KMS-11 (cell line): ENCODE data around the gene CSNK2A1.
"Not testable (repeated sequence)": the region's sequence is repeated elsewhere in the genome, so short reads cannot be mapped to it uniquely, and the experiment has no call there.

Experiments used
- H2AFZ ChIP-seq: fragments of 200-600 bp; sonication (generic); 2 replicates; pipeline ENCODE4 v1.6.1; 2016; ENCODE audit warnings: antibody characterized with exemption, mixed run types, low read depth
- H3K27ac ChIP-seq: fragments of 200-600 bp; sonication (generic); 2 replicates; pipeline ENCODE4 v1.6.1; 2016; ENCODE audit warnings: mild to moderate bottlenecking, mixed run types
- H3K27me3 ChIP-seq: fragments of 200-600 bp; sonication (generic); 2 replicates; pipeline ENCODE4 v1.6.1; 2017; ENCODE audit warnings: mild to moderate bottlenecking, low read depth, mixed run types, moderate library complexity; ENCODE audit not compliant: insufficient read depth
- H3K36me3 ChIP-seq: fragments of 200-600 bp; sonication (generic); 2 replicates; pipeline ENCODE4 v1.6.1; 2017; ENCODE audit warnings: mild to moderate bottlenecking, mixed run types; ENCODE audit not compliant: insufficient read depth
- H3K4me1 ChIP-seq: fragments of 200-600 bp; sonication (generic); 2 replicates; pipeline ENCODE4 v1.6.1; 2016; ENCODE audit warnings: mild to moderate bottlenecking, low read depth, mixed run types; ENCODE audit not compliant: poor library complexity, severe bottlenecking
- H3K4me2 ChIP-seq: fragments of 200-600 bp; sonication (generic); 2 replicates; pipeline ENCODE4 v1.7.0; 2016; ENCODE audit warnings: mild to moderate bottlenecking, mixed run types
- H3K4me3 ChIP-seq: fragments of 200-600 bp; sonication (generic); IDR thresholded peaks from 2 replicates; pipeline ENCODE4 v1.6.1; 2017; ENCODE audit warnings: low read depth, low read length, mixed read lengths; ENCODE audit not compliant: insufficient read depth
- H3K79me2 ChIP-seq: fragments of 200-600 bp; sonication (generic); 2 replicates; pipeline ENCODE4 v1.6.1; 2016; ENCODE audit warnings: low read depth, mixed run types; ENCODE audit not compliant: insufficient read depth
- H3K9ac ChIP-seq: fragments of 200-600 bp; sonication (generic); 2 replicates; pipeline ENCODE4 v1.6.1; 2016; ENCODE audit warnings: mild to moderate bottlenecking, mixed run types
- H4K20me1 ChIP-seq: fragments of 200-600 bp; sonication (generic); 2 replicates; pipeline ENCODE4 v1.6.1; 2016; ENCODE audit warnings: mild to moderate bottlenecking, mixed run types; ENCODE audit not compliant: insufficient read depth
- TF ChIP-seq, protein P1 (sequence below): fragments of 200-600 bp; sonication (generic); conservative IDR thresholded peaks from 2 replicates; pipeline ENCODE4 v1.6.1; 2017; ENCODE audit warnings: low read depth, mild to moderate bottlenecking, antibody characterized with exemption, low read length, moderate library complexity, mixed read lengths

CSNK2A1 gene

GRCh38 chr20:478010-478948 lies 65.3 kb downstream of the CSNK2A1 start:
- no peaks in the 10 kb centered on the region for H3K27me3 ChIP-seq
- no peak overlapping the region for H2AFZ ChIP-seq
- no peaks in the 10 kb centered on the region for H3K4me1 ChIP-seq
- H4K20me1 ChIP-seq, result no peaks in the 10 kb centered on the region
- H3K79me2 ChIP-seq, result no peaks in the 10 kb centered on the region
- TF ChIP-seq, protein P1, sequence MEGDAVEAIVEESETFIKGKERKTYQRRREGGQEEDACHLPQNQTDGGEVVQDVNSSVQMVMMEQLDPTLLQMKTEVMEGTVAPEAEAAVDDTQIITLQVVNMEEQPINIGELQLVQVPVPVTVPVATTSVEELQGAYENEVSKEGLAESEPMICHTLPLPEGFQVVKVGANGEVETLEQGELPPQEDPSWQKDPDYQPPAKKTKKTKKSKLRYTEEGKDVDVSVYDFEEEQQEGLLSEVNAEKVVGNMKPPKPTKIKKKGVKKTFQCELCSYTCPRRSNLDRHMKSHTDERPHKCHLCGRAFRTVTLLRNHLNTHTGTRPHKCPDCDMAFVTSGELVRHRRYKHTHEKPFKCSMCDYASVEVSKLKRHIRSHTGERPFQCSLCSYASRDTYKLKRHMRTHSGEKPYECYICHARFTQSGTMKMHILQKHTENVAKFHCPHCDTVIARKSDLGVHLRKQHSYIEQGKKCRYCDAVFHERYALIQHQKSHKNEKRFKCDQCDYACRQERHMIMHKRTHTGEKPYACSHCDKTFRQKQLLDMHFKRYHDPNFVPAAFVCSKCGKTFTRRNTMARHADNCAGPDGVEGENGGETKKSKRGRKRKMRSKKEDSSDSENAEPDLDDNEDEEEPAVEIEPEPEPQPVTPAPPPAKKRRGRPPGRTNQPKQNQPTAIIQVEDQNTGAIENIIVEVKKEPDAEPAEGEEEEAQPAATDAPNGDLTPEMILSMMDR, result no peak
- H3K4me3 ChIP-seq, result no peak overlapping the region
- no peak overlapping the region for H3K4me2 ChIP-seq
- H3K27ac ChIP-seq, result no peak overlapping the region
- no peak overlapping the region for H3K9ac ChIP-seq
- no peaks in the 10 kb centered on the region for H3K36me3 ChIP-seq

- not testable (repeated sequence) for H3K27me3 ChIP-seq, H4K20me1 ChIP-seq, H3K9ac ChIP-seq, H3K36me3 ChIP-seq, H3K4me2 ChIP-seq, H3K27ac ChIP-seq, H3K4me3 ChIP-seq, H2AFZ ChIP-seq, H3K4me1 ChIP-seq, H3K79me2 ChIP-seq
Observed at GRCh38 chr20:476561-477249, 66.9 kb downstream of the CSNK2A1 start.

DNA sequence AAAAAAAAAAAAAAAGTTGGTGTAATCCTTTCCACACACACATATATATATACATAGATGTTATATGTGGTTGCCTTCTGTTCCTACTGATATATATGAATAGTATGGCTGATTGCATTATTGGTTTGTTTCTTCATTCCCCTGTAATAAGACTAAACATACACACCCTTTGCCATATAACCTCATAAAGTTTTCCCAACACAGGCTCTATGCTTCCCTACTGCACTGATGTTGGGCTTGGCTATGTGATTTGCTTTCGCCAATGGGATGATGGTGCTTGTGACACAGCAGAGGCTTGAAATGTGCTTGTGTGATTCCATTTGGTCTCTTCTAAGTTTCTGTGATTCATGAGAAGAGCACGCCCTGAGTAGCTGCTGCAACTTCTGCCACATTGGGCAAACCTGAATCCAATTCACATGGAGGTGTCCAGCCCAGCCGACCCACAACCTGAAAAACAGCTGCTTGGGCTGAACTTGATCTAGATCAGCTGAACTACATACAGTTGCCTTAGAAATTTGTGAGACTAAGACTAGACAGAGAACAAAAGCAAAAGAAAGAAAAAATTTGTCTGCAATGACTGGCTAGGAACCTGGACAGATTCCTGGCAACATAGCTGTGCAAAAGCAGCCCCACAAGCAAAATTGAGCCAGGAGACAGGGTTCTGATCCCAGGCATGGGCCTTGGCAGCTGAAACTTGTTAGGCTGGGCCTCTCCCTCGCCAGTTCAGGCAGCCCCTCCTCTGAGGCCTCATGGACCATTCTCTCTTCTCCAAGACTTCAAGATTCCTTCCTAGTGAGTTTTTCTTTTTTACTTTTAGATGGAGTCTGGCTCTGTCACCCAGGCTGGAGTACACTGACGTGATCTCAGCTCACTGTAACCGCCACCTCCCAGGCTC lies 67.9 kb downstream of the CSNK2A1 start:
- Histone ChIP-seq H3K27ac (no peak overlapping the region), H3K4me3 (no peak overlapping the region), H2AFZ (no peak overlapping the region), H3K79me2 (no peaks in the 10 kb centered on the region), H3K4me1 (no peaks in the 10 kb centered on the region), H3K4me2 (no peak overlapping the region), H3K9ac (no peak overlapping the region), H3K36me3 (no peaks in the 10 kb centered on the region), H4K20me1 (no peaks in the 10 kb centered on the region), H3K27me3 (no peaks in the 10 kb centered on the region)
- TF ChIP-seq, protein P1, result no peak

- H3K4me3 ChIP-seq, result no peak overlapping the region
- H4K20me1 ChIP-seq, result no peaks in the 10 kb centered on the region
- H3K79me2 ChIP-seq, result no peaks in the 10 kb centered on the region
- no peak overlapping the region for H3K27ac ChIP-seq
- H3K9ac ChIP-seq, result no peak overlapping the region
- H3K4me1 ChIP-seq, result no peaks in the 10 kb centered on the region
- H3K27me3 ChIP-seq, result no peaks in the 10 kb centered on the region
- H2AFZ ChIP-seq, result no peak overlapping the region
- H3K4me2 ChIP-seq, result no peak overlapping the region
- no peaks in the 10 kb centered on the region for H3K36me3 ChIP-seq
- TF ChIP-seq, protein P1, result no peak
Observed at GRCh38 chr20:474581-474980, 69.0 kb downstream of the CSNK2A1 start.
